Activated CD8-positive, alpha-beta T cell treated with anti-CD3 and anti-CD28 coated beads for 36 hours (primary cell): ENCODE results near the gene MAL. TPM values are rescaled to one million over a fixed set of nuclear protein-coding genes. Genes with fewer than 3 reads are reported as not detected.

Source experiments
- ATAC-seq: fragments of 200-7000 bp; cut with Tn5 transposase; one replicate; pipeline ENCODE4 v1.10.0; 2021; ENCODE audit warnings: mild to moderate bottlenecking, moderate library complexity
- CTCF ChIA-PET: fragments of 350-600 bp; sonication (Branson Sonifier 250); formaldehyde crosslinking; loops from one replicate; lab custom pipeline; 2021; ENCODE audit warnings: antibody characterized with exemption; lab: Charles Lee
- POLR2A ChIA-PET: fragments of 350-600 bp; sonication (Branson Sonifier 250); formaldehyde crosslinking; loops from one replicate; lab custom pipeline; 2021; ENCODE audit warnings: antibody characterized with exemption; lab: Charles Lee
- DNase-seq: peaks from one replicate; pipeline ENCODE4 v3.0.0-alpha.2; 2020
- H3K27ac Mint-ChIP-seq: one replicate; pipeline ENCODE4 v1.8.0; 2021; ENCODE audit warnings: mild to moderate bottlenecking, mixed read lengths
- H3K27me3 Mint-ChIP-seq: one replicate; pipeline ENCODE4 v1.8.0; 2021; ENCODE audit warnings: mixed read lengths
- H3K36me3 Mint-ChIP-seq: one replicate; pipeline ENCODE4 v1.8.0; 2021; ENCODE audit warnings: low read depth, mixed read lengths
- H3K4me1 Mint-ChIP-seq: one replicate; pipeline ENCODE4 v1.8.0; 2021; ENCODE audit warnings: low read depth, mixed read lengths
- H3K4me3 Mint-ChIP-seq: one replicate; pipeline ENCODE4 v1.8.0; 2021; ENCODE audit warnings: mild to moderate bottlenecking, moderate library complexity, mixed read lengths
- H3K9me3 Mint-ChIP-seq: one replicate; pipeline ENCODE4 v1.8.0; 2021; ENCODE audit warnings: mixed read lengths
- CTCF ChIP-seq: fragments of 200-600 bp; IDR thresholded peaks from one replicate; pipeline ENCODE4 v1.8.0; 2022; ENCODE audit warnings: antibody characterized with exemption, mild to moderate bottlenecking
- intact Hi-C: fragments of 100-400 bp; cut with micrococcal nuclease; formaldehyde crosslinking; loops from one replicate; pipeline ENCODE4 v1.10.0; 2022
- total RNA-seq, 2 experiments: library from RNA; stranded (reverse); gene quantifications; one replicate each; pipeline ENCODE4 v1.2.3, GENCODE V29; 2021

Gene MAL
- total RNA-seq, 2 experiments from 2014 or later = 54.0 to 59.2 TPM

- TF ChIP-seq CTCF = no peak
- Mint-ChIP-seq H3K27me3 (peaks cover 17% of the 10 kb centered on the region), H3K9me3 (no peaks in the 10 kb centered on the region), H3K27ac (no peak overlapping the region), H3K36me3 (no peaks in the 10 kb centered on the region), H3K4me1 (peaks cover 4% of the 10 kb centered on the region), H3K4me3 (no peak overlapping the region)
- DNase-seq (no peak), ATAC-seq (no peak)
- ChIA-PET POLR2A (no interaction called here), CTCF (interaction anchor here (1.5 kb wide), 1 partner anchor 15 kb away, joined by 8 read pairs; no protein-coding TSS in a partner anchor)
- intact Hi-C loops = no loop called here
Measured at GRCh38 chr2:95001701-95002100, 23.8 kb upstream of the MAL start.

- H3K27ac Mint-ChIP-seq = no peak overlapping the region
Measured at GRCh38 chr2:95002498-95002897, 23.0 kb upstream of the MAL start.

DNA sequence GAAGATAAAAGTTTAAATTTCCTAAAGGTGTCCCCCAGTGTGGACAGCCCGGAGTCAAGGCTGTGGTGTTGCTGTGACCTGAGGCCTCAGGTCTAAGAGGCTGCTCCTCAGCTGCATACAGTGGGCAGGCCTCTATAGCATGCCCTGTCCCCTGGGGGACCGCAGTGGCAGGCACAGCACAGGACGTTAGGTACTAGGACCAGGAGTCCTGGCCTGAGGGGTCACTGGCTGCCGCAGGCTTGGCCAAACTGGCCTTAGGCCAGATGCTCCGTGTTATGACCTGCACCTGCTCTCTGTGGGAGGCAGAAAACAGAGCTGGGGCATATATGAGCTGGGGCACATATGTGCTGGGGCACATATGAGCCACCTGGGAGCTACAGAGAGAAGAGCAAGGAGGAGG is 21.2 kb upstream of the MAL start:
- Mint-ChIP-seq H3K4me1 (peaks cover 4% of the 10 kb centered on the region), H3K9me3 (no peaks in the 10 kb centered on the region), H3K4me3 (no peak overlapping the region), H3K27me3 (peaks cover 3% of the 10 kb centered on the region), H3K36me3 (no peaks in the 10 kb centered on the region), H3K27ac (no peak overlapping the region)
- DNase-seq (no peak), ATAC-seq (no peak)
- ChIA-PET POLR2A (no interaction called here), CTCF (interaction anchor here (1.4 kb wide), 1 partner anchor 47 kb away, joined by 5 read pairs; no protein-coding TSS in a partner anchor)
- intact Hi-C loops = no loop called here
- TF ChIP-seq CTCF = no peak

More at GRCh38 chr2:95002498-95002897, 23.0 kb upstream of the MAL start:
- Mint-ChIP-seq H3K9me3 (no peaks in the 10 kb centered on the region), H3K27me3 (peaks cover 12% of the 10 kb centered on the region), H3K36me3 (no peaks in the 10 kb centered on the region), H3K4me3 (no peak overlapping the region), H3K4me1 (peaks cover 4% of the 10 kb centered on the region)
- no peak for DNase-seq
- no peak for ATAC-seq
- POLR2A ChIA-PET = no interaction called here
- CTCF ChIA-PET = interaction anchor here (1.5 kb wide), 1 partner anchor 16 kb away, joined by 8 read pairs; no protein-coding TSS in a partner anchor
- intact Hi-C loops = no loop called here
- no peak for TF ChIP-seq CTCF

- ATAC-seq = peak; percentile 81
Measured at GRCh38 chr2:95004711-95005110, 20.8 kb upstream of the MAL start.

More at GRCh38 chr2:95004711-95005110, 20.8 kb upstream of the MAL start:
- Mint-ChIP-seq H3K36me3 (no peaks in the 10 kb centered on the region), H3K9me3 (no peaks in the 10 kb centered on the region), H3K4me3 (no peak overlapping the region), H3K27me3 (peaks cover 3% of the 10 kb centered on the region), H3K27ac (no peak overlapping the region), H3K4me1 (peaks cover 4% of the 10 kb centered on the region)
- CTCF ChIA-PET = interaction anchor here (1.4 kb wide), 1 partner anchor 48 kb away, joined by 5 read pairs; no protein-coding TSS in a partner anchor
- POLR2A ChIA-PET = no interaction called here
- TF ChIP-seq CTCF = no peak
- DNase-seq = peak; percentile 38
- intact Hi-C loops = no loop called here
